ENCODE measurements around the gene STIM1. TPM values are rescaled to one million over a fixed set of nuclear protein-coding genes. Genes with fewer than 3 reads are reported as not detected.
A peak's percentile ranks its signal among the peaks of the same experiment; 100 is the strongest.

STIM1 gene
- total RNA-seq, 4 donors from 2014 or later, result 36.3 to 158 (median 46.1) TPM

DNA sequence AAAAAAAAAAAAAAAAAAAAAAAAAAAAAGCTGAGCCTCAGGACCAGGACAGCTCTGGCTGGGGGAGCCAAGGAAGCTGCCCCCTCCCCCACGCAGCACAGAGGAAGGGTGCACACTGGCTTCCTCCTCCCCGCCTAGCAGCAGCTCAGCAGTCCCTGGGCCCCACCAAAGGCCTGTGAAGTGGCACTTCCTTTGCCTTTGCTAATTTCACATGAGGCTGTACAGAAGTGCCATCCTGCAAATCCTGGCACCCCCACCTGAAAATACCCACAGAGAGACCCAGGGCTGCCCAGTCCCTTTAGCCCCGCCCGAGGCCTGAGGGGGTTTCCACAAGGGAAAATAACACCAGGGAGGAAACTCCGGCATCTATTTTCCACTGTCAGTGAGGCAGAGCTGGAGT is 18.6 kb upstream of the STIM1 start:
- no peaks in the 10 kb centered on the region for H3K36me3 ChIP-seq
- peak overlapping the region; percentile 13 to 97 (median 67) for H3K27ac ChIP-seq
- no peak for TF ChIP-seq POLR2A (IDR thresholded peaks at IDR 0.05)
- TF ChIP-seq CTCF (IDR thresholded peaks at IDR 0.05), result no peak
- peak in 2 of 3 donors; percentile 73 to 82 for DNase-seq
- peak overlapping the region in 2 of 4 donors; percentile 2 to 23 for H3K4me3 ChIP-seq
- peaks cover 0 to 73% (median 50%) of the 10 kb centered on the region in 4 donors for H3K4me1 ChIP-seq
- H3K9me3 ChIP-seq, result no peaks in the 10 kb centered on the region
- no peaks in the 10 kb centered on the region for H3K27me3 ChIP-seq

GRCh38 chr11:3837793-3838192 is 17.7 kb upstream of the STIM1 start:
- DNase-seq, result peak in 2 of 3 donors; percentile 50 to 70
- Histone ChIP-seq H3K4me1 (peaks cover 0 to 68% (median 47%) of the 10 kb centered on the region in 4 donors), H3K9me3 (no peaks in the 10 kb centered on the region), H3K36me3 (no peaks in the 10 kb centered on the region), H3K4me3 (peak overlapping the region in 1 of 4 donors; percentile 2), H3K27me3 (no peaks in the 10 kb centered on the region), H3K27ac (peak overlapping the region; percentile 13 to 97 (median 67))
- TF ChIP-seq POLR2A (IDR thresholded peaks at IDR 0.05) (peak in 1 of 2 donors; percentile 11), CTCF (IDR thresholded peaks at IDR 0.05) (no peak)

- H3K4me1 ChIP-seq, result peaks cover 0 to 61% (median 45%) of the 10 kb centered on the region in 4 donors
- no peaks in the 10 kb centered on the region for H3K36me3 ChIP-seq
- TF ChIP-seq CTCF (IDR thresholded peaks at IDR 0.05) (no peak), POLR2A (IDR thresholded peaks at IDR 0.05) (no peak)
- H3K4me3 ChIP-seq, result peak overlapping the region in 3 of 4 donors; percentile 25 to 96 (median 74)
- no peaks in the 10 kb centered on the region for H3K27me3 ChIP-seq
- H3K9me3 ChIP-seq, result no peaks in the 10 kb centered on the region
- H3K27ac ChIP-seq, result peak overlapping the region; percentile 13 to 97 (median 67)
- no peak for DNase-seq
These were observed 17.0 kb upstream of the STIM1 start for GRCh38 chr11:3838504-3838903.

GRCh38 chr11:3840004-3840869 is 15.2 kb upstream of the STIM1 start:
- Histone ChIP-seq H3K27ac (peak overlapping the region; percentile 93 to 99 (median 98)), H3K27me3 (no peaks in the 10 kb centered on the region), H3K4me3 (peak overlapping the region; percentile 63 to 96 (median 84)), H3K36me3 (no peaks in the 10 kb centered on the region), H3K4me1 (peaks cover 0 to 44% (median 32%) of the 10 kb centered on the region in 4 donors), H3K9me3 (no peaks in the 10 kb centered on the region)
- DNase-seq, result peak in 2 of 3 donors; percentile 63 to 90
- TF ChIP-seq POLR2A (IDR thresholded peaks at IDR 0.05) (peak; percentile 55 to 73), CTCF (IDR thresholded peaks at IDR 0.05) (no peak)

GRCh38 chr11:3840870-3841425 is 14.5 kb upstream of the STIM1 start, which contains the start of gene RHOG:
RHOG (minus strand) TSS chr11:3840959; CDS start chr11:3828138, 12,821 bp downstream.
- Histone ChIP-seq H3K4me1 (peaks cover 0 to 37% (median 25%) of the 10 kb centered on the region in 4 donors), H3K27ac (peak within 1 kb of the TSS; percentile 93 to 99 (median 98)), H3K9me3 (no peaks in the 10 kb centered on the region), H3K27me3 (no peaks in the 10 kb centered on the region), H3K36me3 (no peaks in the 10 kb centered on the region), H3K4me3 (peak within 1 kb of the TSS; percentile 63 to 96 (median 84))
- no peak for TF ChIP-seq POLR2A (IDR thresholded peaks at IDR 0.05)
- no peak for TF ChIP-seq CTCF (IDR thresholded peaks at IDR 0.05)
- DNase-seq, result peak; percentile 81 to 92 (median 91)

Data from Peyer's patch (tissue), 4 donors.